Activated CD8-positive, alpha-beta T cell treated with anti-CD3 and anti-CD28 coated beads for 36 hours (primary cell): Measurements from ENCODE around the gene CDH13. TPM values are rescaled to one million over a fixed set of nuclear protein-coding genes. Genes with fewer than 3 reads are reported as not detected.

Experiments used
- ATAC-seq: fragments of 200-7000 bp; cut with Tn5 transposase; one replicate; pipeline ENCODE4 v1.10.0; 2021; ENCODE audit warnings: mild to moderate bottlenecking, moderate library complexity
- CTCF ChIA-PET: fragments of 350-600 bp; sonication (Branson Sonifier 250); formaldehyde crosslinking; loops from one replicate; lab custom pipeline; 2021; ENCODE audit warnings: antibody characterized with exemption; lab: Charles Lee
- POLR2A ChIA-PET: fragments of 350-600 bp; sonication (Branson Sonifier 250); formaldehyde crosslinking; loops from one replicate; lab custom pipeline; 2021; ENCODE audit warnings: antibody characterized with exemption; lab: Charles Lee
- DNase-seq: peaks from one replicate; pipeline ENCODE4 v3.0.0-alpha.2; 2020
- H3K27ac Mint-ChIP-seq: one replicate; pipeline ENCODE4 v1.8.0; 2021; ENCODE audit warnings: mild to moderate bottlenecking, mixed read lengths
- H3K27me3 Mint-ChIP-seq: one replicate; pipeline ENCODE4 v1.8.0; 2021; ENCODE audit warnings: mixed read lengths
- H3K36me3 Mint-ChIP-seq: one replicate; pipeline ENCODE4 v1.8.0; 2021; ENCODE audit warnings: low read depth, mixed read lengths
- H3K4me1 Mint-ChIP-seq: one replicate; pipeline ENCODE4 v1.8.0; 2021; ENCODE audit warnings: low read depth, mixed read lengths
- H3K4me3 Mint-ChIP-seq: one replicate; pipeline ENCODE4 v1.8.0; 2021; ENCODE audit warnings: mild to moderate bottlenecking, moderate library complexity, mixed read lengths
- H3K9me3 Mint-ChIP-seq: one replicate; pipeline ENCODE4 v1.8.0; 2021; ENCODE audit warnings: mixed read lengths
- CTCF ChIP-seq: fragments of 200-600 bp; IDR thresholded peaks from one replicate; pipeline ENCODE4 v1.8.0; 2022; ENCODE audit warnings: antibody characterized with exemption, mild to moderate bottlenecking
- intact Hi-C: fragments of 100-400 bp; cut with micrococcal nuclease; formaldehyde crosslinking; loops from one replicate; pipeline ENCODE4 v1.10.0; 2022
- total RNA-seq, 2 experiments: library from RNA; stranded (reverse); gene quantifications; one replicate each; pipeline ENCODE4 v1.2.3, GENCODE V29; 2021

Gene CDH13
- total RNA-seq, 2 experiments from 2014 or later, result not detected

GRCh38 chr16:82965808-82966207 lies 339.0 kb downstream of the CDH13 start:
- Mint-ChIP-seq H3K4me3 (no peak overlapping the region), H3K4me1 (no peaks in the 10 kb centered on the region), H3K27ac (no peak overlapping the region), H3K36me3 (no peaks in the 10 kb centered on the region), H3K9me3 (no peaks in the 10 kb centered on the region), H3K27me3 (no peaks in the 10 kb centered on the region)
- no peak for TF ChIP-seq CTCF
- DNase-seq, result no peak
- POLR2A ChIA-PET, result no interaction called here
- intact Hi-C loops, result no loop called here
- no peak for ATAC-seq
- CTCF ChIA-PET, result no interaction called here

DNA sequence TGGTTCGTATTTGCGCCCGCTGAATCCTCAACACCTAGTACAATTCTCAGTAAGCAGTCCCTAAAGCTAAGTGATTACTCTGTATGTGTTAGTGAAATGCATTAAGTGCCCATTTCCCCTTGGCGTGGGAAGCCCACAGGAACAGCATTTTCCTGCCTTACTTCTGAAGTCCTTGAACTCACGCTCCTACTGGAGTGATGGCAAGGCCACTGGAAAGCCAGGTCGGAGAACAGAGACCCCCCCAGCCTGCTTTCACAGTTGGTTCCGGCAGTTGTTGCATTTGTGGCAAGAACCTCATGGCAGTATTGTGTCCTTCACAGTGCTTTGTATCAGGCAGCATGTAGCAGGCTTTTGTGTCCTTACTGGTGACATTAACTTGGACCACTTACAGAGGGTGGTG lies 340.7 kb downstream of the CDH13 start:
- TF ChIP-seq CTCF, result no peak
- no peaks in the 10 kb centered on the region for H3K4me1 Mint-ChIP-seq
- CTCF ChIA-PET, result no interaction called here
- POLR2A ChIA-PET, result no interaction called here
- H3K9me3 Mint-ChIP-seq, result no peaks in the 10 kb centered on the region
- no peak for ATAC-seq
- no peaks in the 10 kb centered on the region for H3K27me3 Mint-ChIP-seq
- H3K27ac Mint-ChIP-seq, result no peak overlapping the region
- no peak overlapping the region for H3K4me3 Mint-ChIP-seq
- H3K36me3 Mint-ChIP-seq, result no peaks in the 10 kb centered on the region
- intact Hi-C loops, result no loop called here
- DNase-seq, result no peak

DNA sequence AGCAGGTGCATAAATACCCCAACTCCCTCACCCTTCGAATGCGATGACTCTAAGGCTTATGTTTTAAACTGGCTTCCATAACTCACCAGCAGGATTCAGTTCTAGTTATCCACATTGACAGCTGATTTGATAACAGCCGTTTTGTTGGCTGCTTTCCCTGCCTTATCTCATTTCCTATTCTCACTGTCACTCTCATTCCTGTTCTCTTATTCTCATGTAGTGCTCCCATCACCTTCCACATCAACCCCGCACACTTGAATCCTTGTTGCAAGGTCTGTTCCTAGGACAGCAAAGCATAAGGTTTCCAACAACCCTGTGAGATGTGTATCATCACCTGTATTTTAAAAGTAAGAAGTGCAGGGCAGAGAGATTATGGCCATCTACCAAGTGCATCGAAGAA lies 344.4 kb downstream of the CDH13 start:
- Mint-ChIP-seq H3K36me3 (no peaks in the 10 kb centered on the region), H3K4me3 (no peak overlapping the region), H3K9me3 (no peaks in the 10 kb centered on the region), H3K4me1 (no peaks in the 10 kb centered on the region), H3K27ac (no peak overlapping the region), H3K27me3 (no peaks in the 10 kb centered on the region)
- no peak for ATAC-seq
- DNase-seq, result no peak
- TF ChIP-seq CTCF, result no peak
- ChIA-PET CTCF (no interaction called here), POLR2A (no interaction called here)
- intact Hi-C loops, result no loop called here

- Mint-ChIP-seq H3K36me3 (no peaks in the 10 kb centered on the region), H3K4me1 (no peaks in the 10 kb centered on the region), H3K27ac (no peak overlapping the region), H3K27me3 (no peaks in the 10 kb centered on the region), H3K9me3 (peaks cover under 1% of the 10 kb centered on the region), H3K4me3 (no peak overlapping the region)
- ChIA-PET POLR2A (no interaction called here), CTCF (interaction anchor here (1.1 kb wide), 1 partner anchor 911 kb away, joined by 4 read pairs; no protein-coding TSS in a partner anchor)
- no peak for ATAC-seq
- intact Hi-C loops, result no loop called here
- DNase-seq, result no peak
- no peak for TF ChIP-seq CTCF
Measured at GRCh38 chr16:82972331-82972919, 345.7 kb downstream of the CDH13 start.

GRCh38 chr16:82979406-82980111 lies 352.8 kb downstream of the CDH13 start:
- DNase-seq, result no peak
- POLR2A ChIA-PET, result no interaction called here
- Mint-ChIP-seq H3K27me3 (peaks cover 6% of the 10 kb centered on the region), H3K4me3 (no peak overlapping the region), H3K27ac (no peak overlapping the region), H3K36me3 (no peaks in the 10 kb centered on the region), H3K4me1 (no peaks in the 10 kb centered on the region), H3K9me3 (peaks cover 5% of the 10 kb centered on the region)
- no peak for ATAC-seq
- intact Hi-C loops, result no loop called here
- no peak for TF ChIP-seq CTCF
- CTCF ChIA-PET, result no interaction called here
